Panc1 (cell line): ENCODE measurements around the gene CYP4F22. TPM values are rescaled to one million over a fixed set of nuclear protein-coding genes. Genes with fewer than 3 reads are reported as not detected.

Experiments used
- ATAC-seq: fragments of 200-7000 bp; cut with Tn5 transposase; 2 replicates; pipeline ENCODE4 v1.9.1; 2020; ENCODE audit warnings: mild to moderate bottlenecking, moderate library complexity
- BruUV-seq: library from RNA; stranded (reverse); fragments of 400-500 nt; replicated peaks from 2 replicates; lab custom pipeline; 2021; lab: Mats Ljungman, UMichigan
- CTCF ChIA-PET: fragments of 300-600 bp; sonication (Branson Sonifier 250); formaldehyde crosslinking; loops from one replicate; lab custom pipeline; 2022; ENCODE audit warnings: antibody characterized with exemption; lab: Charles Lee
- POLR2A ChIA-PET: fragments of 300-600 bp; sonication (Branson Sonifier 250); formaldehyde crosslinking; loops from one replicate; lab custom pipeline; 2022; ENCODE audit warnings: antibody characterized with exemption; lab: Charles Lee
- DNase-seq: peaks from one replicate; pipeline ENCODE4 v3.0.0-alpha.2; 2010; ENCODE audit warnings: low read depth, low spot score
- H3K27ac ChIP-seq: 2 replicates; pipeline ENCODE4 v1.5.1; 2011; ENCODE audit warnings: mild to moderate bottlenecking, low read length, inconsistent platforms
- H3K27me3 ChIP-seq: fragments of 200-500 bp; sonication (Bioruptor generic); 2 replicates; pipeline ENCODE4 v1.6.0; 2014; ENCODE audit warnings: low read length, inconsistent platforms; ENCODE audit not compliant: control insufficient read depth, insufficient read depth
- H3K36me3 ChIP-seq: fragments of 200-500 bp; sonication (Bioruptor generic); 2 replicates; pipeline ENCODE4 v1.5.1; 2014; ENCODE audit warnings: inconsistent platforms, mild to moderate bottlenecking, low read length, moderate library complexity; ENCODE audit not compliant: control insufficient read depth, insufficient read depth
- H3K4me1 ChIP-seq: 2 replicates; pipeline ENCODE4 v1.5.1; 2011; ENCODE audit warnings: inconsistent platforms, mild to moderate bottlenecking, low read length, moderate library complexity; ENCODE audit not compliant: control insufficient read depth, insufficient read depth
- H3K4me3 ChIP-seq, 2 experiments: 2 replicates each; pipeline ENCODE4 v1.5.1; 2011 to 2012; ENCODE audit warnings: low read depth in 2 of 2, low read length in 2 of 2, mild to moderate bottlenecking in 2 of 2, inconsistent platforms in 1 of 2, moderate library complexity in 1 of 2
- H3K9me3 ChIP-seq: fragments of 200-500 bp; sonication (Bioruptor generic); 2 replicates; pipeline ENCODE4 v1.5.1; 2014; ENCODE audit warnings: low read depth, mild to moderate bottlenecking, inconsistent platforms, low read length, moderate library complexity; ENCODE audit not compliant: control insufficient read depth, insufficient read depth
- CTCF ChIP-seq: fragments of 450-650 bp; IDR thresholded peaks from 2 replicates; pipeline ENCODE4 v1.5.1; 2017; ENCODE audit warnings: mild to moderate bottlenecking
- POLR2AphosphoS5 ChIP-seq: IDR thresholded peaks from 2 replicates; pipeline ENCODE4 v1.6.1; 2012; ENCODE audit warnings: mild to moderate bottlenecking, low read depth, low read length, moderate library complexity
- SIN3A ChIP-seq: IDR thresholded peaks from 2 replicates; pipeline ENCODE4 v1.6.1; 2012; ENCODE audit warnings: low read depth, mild to moderate bottlenecking, low read length, moderate library complexity, borderline replicate concordance; ENCODE audit not compliant: insufficient read depth
- TCF7L2 ChIP-seq: IDR thresholded peaks from 2 replicates; pipeline ENCODE4 v1.6.1; 2011; ENCODE audit warnings: mild to moderate bottlenecking, low read depth, low read length, inconsistent platforms
- in situ Hi-C: cut with HindIII; loops from 2 replicates; pipeline ENCODE4 v1.10.0; 2016; ENCODE audit warnings: low sequenced_read_pairs, low pct_unique_long_range_greater_than_20kb
- intact Hi-C: fragments of 100-400 bp; cut with micrococcal nuclease; formaldehyde crosslinking; loops from one replicate; pipeline ENCODE4 v1.10.0; 2022; ENCODE audit not compliant: unreplicated experiment
- total RNA-seq: library from RNA; stranded (reverse); gene quantifications from one replicate; pipeline ENCODE4 v1.2.1, GENCODE V29; 2021; ENCODE audit not compliant: unreplicated experiment
- TF ChIP-seq, protein P1 (sequence below), 2 experiments: IDR thresholded peaks; 2 replicates each; pipeline ENCODE4 v1.6.1; 2011 to 2012; ENCODE audit warnings: low read depth in 2 of 2, control low read depth in 1 of 2, low read length in 1 of 2, mild to moderate bottlenecking in 1 of 2, moderate library complexity in 1 of 2; ENCODE audit not compliant: insufficient read depth in 1 of 2

CYP4F22 gene
- total RNA-seq, 1 experiment from 2014 or later, result 0.21 TPM

DNA sequence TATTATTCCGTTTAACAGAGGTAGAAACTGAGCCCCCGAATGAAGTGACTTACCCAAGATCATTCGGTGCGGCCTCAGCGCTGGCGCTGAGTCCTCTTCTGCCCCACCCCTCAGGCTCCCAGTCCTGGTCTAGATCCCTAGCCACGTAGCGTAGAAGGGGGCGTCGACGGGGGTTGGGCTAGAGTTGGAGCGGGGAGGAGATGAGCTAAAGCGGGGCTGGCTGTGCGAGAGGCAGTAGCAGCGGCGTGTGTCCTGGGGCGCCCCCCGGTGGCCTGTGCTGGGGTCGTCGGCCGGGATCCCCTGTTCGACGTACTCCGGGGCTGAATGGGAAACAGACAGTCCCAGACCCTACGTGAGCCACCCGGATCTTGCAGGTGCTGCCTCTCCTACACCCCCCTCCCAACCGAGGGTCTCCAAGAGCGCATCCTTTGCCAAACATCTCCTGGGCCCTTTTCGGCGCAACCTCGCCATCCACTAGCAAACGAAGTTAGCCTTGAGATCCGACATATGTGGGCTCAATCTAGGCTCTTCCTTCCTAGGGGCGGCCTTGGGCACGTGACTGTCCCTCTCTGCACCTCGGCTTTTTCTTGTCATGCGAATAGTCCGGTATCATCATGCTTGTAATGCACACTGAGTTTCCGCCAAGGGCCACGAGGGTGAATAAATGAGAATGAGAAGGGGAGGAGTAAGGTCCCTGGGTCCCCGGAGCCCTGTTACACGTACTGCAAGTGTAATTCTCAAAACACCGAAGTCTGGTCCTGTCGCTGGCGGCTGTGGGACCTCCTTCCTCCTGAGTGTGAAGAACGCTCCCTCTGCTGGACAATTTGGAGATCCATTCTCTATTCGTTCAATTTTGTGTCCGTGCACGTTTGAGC is 47.7 kb downstream of the CYP4F22 start:
- intact Hi-C loops (loop anchor here (5.0 to 10.0 kb wide), 2 partner anchors 81 to 139 kb away; partner anchors contain the start of genes AKAP8L and PGLYRP2), in situ Hi-C loops (no loop called here)
- BruUV-seq, result no TSS peak
- H3K9me3 ChIP-seq, result no peaks in the 10 kb centered on the region
- ATAC-seq (peak; percentile 96), DNase-seq (peak; percentile 73)
- H3K4me3 ChIP-seq, result peak overlapping the region; percentile 35 to 65
- ChIA-PET POLR2A (interaction anchor here (0.7 kb wide), 1 partner anchor 70 kb away, joined by 3 read pairs; no protein-coding TSS in a partner anchor), CTCF (interaction anchor here (0.6 to 1.4 kb wide), 9 partner anchors 12 to 569 kb away, joined by 3 to 23 read pairs (median 4); partner anchors contain the start of gene AKAP8L)
- no peaks in the 10 kb centered on the region; the same call in 1 of the 2 replicates for H3K27me3 ChIP-seq
- H3K36me3 ChIP-seq, result no peaks in the 10 kb centered on the region
- no peak overlapping the region for H3K27ac ChIP-seq
- TF ChIP-seq CTCF (peak; percentile 87), SIN3A (peak; percentile 40; the same call in 1 of the 2 replicates)
- TF ChIP-seq, protein P1, sequence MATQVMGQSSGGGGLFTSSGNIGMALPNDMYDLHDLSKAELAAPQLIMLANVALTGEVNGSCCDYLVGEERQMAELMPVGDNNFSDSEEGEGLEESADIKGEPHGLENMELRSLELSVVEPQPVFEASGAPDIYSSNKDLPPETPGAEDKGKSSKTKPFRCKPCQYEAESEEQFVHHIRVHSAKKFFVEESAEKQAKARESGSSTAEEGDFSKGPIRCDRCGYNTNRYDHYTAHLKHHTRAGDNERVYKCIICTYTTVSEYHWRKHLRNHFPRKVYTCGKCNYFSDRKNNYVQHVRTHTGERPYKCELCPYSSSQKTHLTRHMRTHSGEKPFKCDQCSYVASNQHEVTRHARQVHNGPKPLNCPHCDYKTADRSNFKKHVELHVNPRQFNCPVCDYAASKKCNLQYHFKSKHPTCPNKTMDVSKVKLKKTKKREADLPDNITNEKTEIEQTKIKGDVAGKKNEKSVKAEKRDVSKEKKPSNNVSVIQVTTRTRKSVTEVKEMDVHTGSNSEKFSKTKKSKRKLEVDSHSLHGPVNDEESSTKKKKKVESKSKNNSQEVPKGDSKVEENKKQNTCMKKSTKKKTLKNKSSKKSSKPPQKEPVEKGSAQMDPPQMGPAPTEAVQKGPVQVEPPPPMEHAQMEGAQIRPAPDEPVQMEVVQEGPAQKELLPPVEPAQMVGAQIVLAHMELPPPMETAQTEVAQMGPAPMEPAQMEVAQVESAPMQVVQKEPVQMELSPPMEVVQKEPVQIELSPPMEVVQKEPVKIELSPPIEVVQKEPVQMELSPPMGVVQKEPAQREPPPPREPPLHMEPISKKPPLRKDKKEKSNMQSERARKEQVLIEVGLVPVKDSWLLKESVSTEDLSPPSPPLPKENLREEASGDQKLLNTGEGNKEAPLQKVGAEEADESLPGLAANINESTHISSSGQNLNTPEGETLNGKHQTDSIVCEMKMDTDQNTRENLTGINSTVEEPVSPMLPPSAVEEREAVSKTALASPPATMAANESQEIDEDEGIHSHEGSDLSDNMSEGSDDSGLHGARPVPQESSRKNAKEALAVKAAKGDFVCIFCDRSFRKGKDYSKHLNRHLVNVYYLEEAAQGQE (IDR thresholded peaks at IDR 0.05; ENCODE audit: insufficient read depth in 1 of 2, low read depth in 2 of 2, low read length in 1 of 2), result no peak
- H3K4me1 ChIP-seq, result no peaks in the 10 kb centered on the region

DNA sequence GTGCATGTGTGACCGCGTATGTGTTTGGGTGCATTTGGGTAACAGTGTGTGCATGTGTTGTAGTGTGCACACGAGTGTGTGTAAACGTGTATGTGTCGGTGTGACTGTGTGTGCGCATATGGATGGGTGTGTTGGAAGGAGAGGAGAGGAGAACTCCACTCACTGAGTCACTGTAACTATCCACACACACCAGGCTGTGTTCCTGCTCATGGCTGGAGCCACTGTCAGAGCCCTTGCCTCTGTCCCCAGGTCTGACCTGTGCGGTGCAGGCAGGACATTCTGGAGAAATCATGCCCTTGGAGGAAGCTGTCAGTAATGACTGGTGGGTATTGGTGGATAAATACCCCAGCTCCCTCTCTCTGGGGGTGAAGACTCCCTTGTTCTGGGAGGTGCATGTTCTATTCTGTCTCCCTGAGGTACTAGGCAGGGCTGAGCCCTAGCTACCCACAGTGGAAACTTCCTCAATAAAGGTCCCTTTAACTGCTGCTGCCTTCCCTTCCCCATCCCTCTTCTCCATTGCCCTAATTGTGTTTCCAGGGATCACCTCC is 48.4 kb downstream of the CYP4F22 start:
- no peaks in the 10 kb centered on the region for H3K36me3 ChIP-seq
- H3K9me3 ChIP-seq, result no peaks in the 10 kb centered on the region
- ATAC-seq (peak; percentile 28), DNase-seq (no peak)
- intact Hi-C loops (loop anchor here (5.0 to 10.0 kb wide), 2 partner anchors 82 to 139 kb away; partner anchors contain the start of genes AKAP8L and PGLYRP2), in situ Hi-C loops (no loop called here)
- CTCF ChIA-PET, result interaction anchor here (0.8 kb wide), 1 partner anchor 179 kb away, joined by 3 read pairs; no protein-coding TSS in a partner anchor
- TF ChIP-seq TCF7L2 (no peak), CTCF (no peak; the same call in 1 of the 2 replicates), SIN3A (no peak), POLR2AphosphoS5 (no peak)
- TF ChIP-seq, protein P1 (IDR thresholded peaks at IDR 0.05; ENCODE audit: insufficient read depth in 1 of 2, low read depth in 2 of 2, low read length in 1 of 2), result no peak
- no TSS peak for BruUV-seq
- H3K4me3 ChIP-seq, result peak overlapping the region in 1 of 2 experiments; percentile 65; a peak in 2 of 4 replicates
- POLR2A ChIA-PET, result no interaction called here
- no peak overlapping the region for H3K27ac ChIP-seq
- H3K4me1 ChIP-seq, result no peaks in the 10 kb centered on the region
- H3K27me3 ChIP-seq, result no peaks in the 10 kb centered on the region; the same call in 1 of the 2 replicates
